A549 (cell line): ENCODE data around the gene ACYP1. TPM values are rescaled to one million over a fixed set of nuclear protein-coding genes. Genes with fewer than 3 reads are reported as not detected.
A peak's percentile ranks its signal among the peaks of the same experiment; 100 is the strongest.

Source experiments
- ATAC-seq, 2 experiments: fragments of 200-7000 bp in 1 of 2; fragments of >200 bp in 1 of 2; cut with Nextera tagmentation in 1 of 2; cut with Tn5 transposase in 1 of 2; 3 replicates each; pipeline versions ENCODE4 v1.8.0 to v1.9.1; 2018 to 2020; ENCODE audit warnings: mild to moderate bottlenecking in 1 of 2, moderate library complexity in 1 of 2
- CTCF ChIA-PET: fragments of 300-600 bp; sonication (Branson Sonifier 250); formaldehyde crosslinking; extraction: SDS; loops from one replicate; lab custom pipeline; 2021; ENCODE audit warnings: antibody characterized with exemption, inconsistent platforms; lab: Yijun Ruan, JAX
- POLR2A ChIA-PET: fragments of 350-600 bp; formaldehyde crosslinking; extraction: SDS; loops from one replicate; lab custom pipeline; 2021; ENCODE audit warnings: antibody characterized with exemption, inconsistent platforms; lab: Yijun Ruan, JAX
- DNase-seq, 2 experiments: peaks; one replicate each; pipeline versions ENCODE4 v3.0.0 to v3.0.0-alpha.2; 2011 to 2016; ENCODE audit warnings: low read depth in 1 of 2, low spot score in 1 of 2
- FAIRE-seq: peaks from 2 replicates; lab custom pipeline; 2011; peaks lifted over from hg19 to GRCh38; lab: Jason Lieb, UNC
- H3K27ac ChIP-seq, 2 experiments: fragments of >200 bp; sonication (Bioruptor Twin); formaldehyde crosslinking; 3 replicates each; pipeline ENCODE4 v1.5.1; 2016 to 2017
- H3K4me1 ChIP-seq: fragments of >200 bp; sonication (Bioruptor Twin); formaldehyde crosslinking; 3 replicates; pipeline ENCODE4 v1.6.1; 2016
- H3K4me2 ChIP-seq: fragments of >200 bp; sonication (Bioruptor Twin); formaldehyde crosslinking; 3 replicates; pipeline ENCODE4 v1.6.1; 2016
- H3K4me3 ChIP-seq: fragments of >200 bp; sonication (Bioruptor Twin); formaldehyde crosslinking; 3 replicates; pipeline ENCODE4 v1.5.1; 2016
- H3K9me3 ChIP-seq: fragments of >200 bp; sonication (Bioruptor Twin); formaldehyde crosslinking; 3 replicates; pipeline ENCODE4 v1.6.1; 2016
- CBX2 ChIP-seq: fragments of 200-600 bp; sonication (generic); IDR thresholded peaks from 2 replicates; pipeline ENCODE4 v1.6.1; 2016; ENCODE audit warnings: low read depth, mild to moderate bottlenecking, borderline replicate concordance
- EHF ChIP-seq: fragments of 250-450 bp; sonication (Bioruptor Pico); IDR thresholded peaks from 2 replicates; pipeline ENCODE4 v1.5.0; 2020; ENCODE audit warnings: mild to moderate bottlenecking
- EP300 ChIP-seq, 2 experiments: fragments of >200 bp; sonication (Bioruptor Twin); formaldehyde crosslinking; IDR thresholded peaks; 2 replicates in 1 of 2; 3 replicates in 1 of 2; pipeline ENCODE4 v1.6.1; 2016 to 2017
- GATA3 ChIP-seq: IDR thresholded peaks from 2 replicates; pipeline ENCODE4 v1.6.1; 2012; ENCODE audit warnings: borderline replicate concordance
- HMGXB4 ChIP-seq: fragments of 250-450 bp; sonication (Bioruptor Pico); IDR thresholded peaks from 2 replicates; pipeline ENCODE4 v1.5.0; 2021; ENCODE audit warnings: mild to moderate bottlenecking, moderate library complexity, borderline replicate concordance
- HOXA7 ChIP-seq: fragments of 250-450 bp; sonication (Bioruptor Pico); IDR thresholded peaks from 2 replicates; pipeline ENCODE4 v1.5.0; 2020; ENCODE audit warnings: mild to moderate bottlenecking, moderate library complexity
- JUN ChIP-seq, 2 experiments: fragments of >200 bp; sonication (Bioruptor Twin); formaldehyde crosslinking; IDR thresholded peaks; 2 replicates in 1 of 2; 3 replicates in 1 of 2; pipeline ENCODE4 v1.6.1; 2016 to 2017
- JUNB ChIP-seq: fragments of >200 bp; sonication (Bioruptor Twin); formaldehyde crosslinking; IDR thresholded peaks from 2 replicates; pipeline ENCODE4 v1.6.1; 2016
- MAFK ChIP-seq: fragments of 450-650 bp; IDR thresholded peaks from 2 replicates; pipeline ENCODE4 v1.6.1; 2014; ENCODE audit not compliant: partially characterized antibody
- MAX ChIP-seq: IDR thresholded peaks from 2 replicates; pipeline ENCODE4 v1.6.1; 2012
- MYC ChIP-seq: IDR thresholded peaks from 2 replicates; pipeline ENCODE4 v1.6.1; 2012; ENCODE audit warnings: mild to moderate bottlenecking, inconsistent platforms, low read length, improper control_type of control experiment, borderline replicate concordance
- NFE2L2 ChIP-seq: fragments of 150-350 bp; conservative IDR thresholded peaks from 2 replicates; pipeline ENCODE4 v1.6.1; 2014; ENCODE audit warnings: low read length
- PBX3 ChIP-seq: IDR thresholded peaks from 2 replicates; pipeline ENCODE4 v1.6.1; 2012
- PHF8 ChIP-seq: fragments of 200-600 bp; sonication (generic); IDR thresholded peaks from 2 replicates; pipeline ENCODE4 v1.6.1; 2016; ENCODE audit warnings: low read depth, mild to moderate bottlenecking, antibody characterized with exemption, moderate library complexity, borderline replicate concordance
- POLR2AphosphoS2 ChIP-seq: conservative IDR thresholded peaks from 2 replicates; pipeline ENCODE4 v1.6.1; 2012; ENCODE audit warnings: low read length, improper control_type of control experiment, inconsistent platforms
- RARB ChIP-seq: fragments of 250-450 bp; sonication (Bioruptor Pico); IDR thresholded peaks from 2 replicates; pipeline ENCODE4 v1.8.0; 2021; ENCODE audit warnings: mild to moderate bottlenecking, moderate library complexity
- ZFP36 ChIP-seq: fragments of 450-650 bp; IDR thresholded peaks from 2 replicates; pipeline ENCODE4 v1.6.1; 2014; ENCODE audit warnings: borderline replicate concordance; ENCODE audit not compliant: partially characterized antibody
- ZNF302 ChIP-seq: fragments of 250-450 bp; sonication (Bioruptor Pico); IDR thresholded peaks from 2 replicates; pipeline ENCODE4 v1.9.0; 2021; ENCODE audit warnings: inconsistent platforms, mild to moderate bottlenecking, moderate library complexity
- WGBS: methylation state at CpG from one replicate; pipeline ENCODE4 v1.1.6; 2017; ENCODE audit errors: missing lambda C conversion rate; 5-methylcytosine and 5-hydroxymethylcytosine counted together
- polyA plus RNA-seq, 4 experiments: library from polyadenylated mRNA; depleted of rRNA in 3 of 4; stranded (reverse); fragments of >200 nt; fragmentation: RNase III in 1 of 4; extraction: RNeasy Plus Mini Kit Qiagen cat#74134 plus additional on column Dnase treatment in 1 of 4; gene quantifications; 2 replicates in 3 of 4; 3 replicates in 1 of 4; pipeline ENCODE4 v1.2.3, GENCODE V29; 2011 to 2017
- TF ChIP-seq, protein P1 (sequence below): fragments of 200-600 bp; sonication (generic); IDR thresholded peaks from 2 replicates; pipeline ENCODE4 v1.6.1; 2016; ENCODE audit warnings: antibody characterized with exemption, mild to moderate bottlenecking, moderate library complexity

Gene ACYP1
- polyA plus RNA-seq, 2 of the 4 experiments (the other 2 are of a cell fraction): 34.3 to 36.7 TPM

- TF ChIP-seq GATA3: no peak
- TF ChIP-seq POLR2AphosphoS2: no peak
- no peak for TF ChIP-seq JUNB
- TF ChIP-seq MYC: no peak
- TF ChIP-seq EHF (CRISPR knock-in tag): no peak
- TF ChIP-seq PBX3: no peak
- TF ChIP-seq ZNF302: no peak
- no peak for TF ChIP-seq HOXA7
- TF ChIP-seq PHF8: no peak
- TF ChIP-seq, protein P1, sequence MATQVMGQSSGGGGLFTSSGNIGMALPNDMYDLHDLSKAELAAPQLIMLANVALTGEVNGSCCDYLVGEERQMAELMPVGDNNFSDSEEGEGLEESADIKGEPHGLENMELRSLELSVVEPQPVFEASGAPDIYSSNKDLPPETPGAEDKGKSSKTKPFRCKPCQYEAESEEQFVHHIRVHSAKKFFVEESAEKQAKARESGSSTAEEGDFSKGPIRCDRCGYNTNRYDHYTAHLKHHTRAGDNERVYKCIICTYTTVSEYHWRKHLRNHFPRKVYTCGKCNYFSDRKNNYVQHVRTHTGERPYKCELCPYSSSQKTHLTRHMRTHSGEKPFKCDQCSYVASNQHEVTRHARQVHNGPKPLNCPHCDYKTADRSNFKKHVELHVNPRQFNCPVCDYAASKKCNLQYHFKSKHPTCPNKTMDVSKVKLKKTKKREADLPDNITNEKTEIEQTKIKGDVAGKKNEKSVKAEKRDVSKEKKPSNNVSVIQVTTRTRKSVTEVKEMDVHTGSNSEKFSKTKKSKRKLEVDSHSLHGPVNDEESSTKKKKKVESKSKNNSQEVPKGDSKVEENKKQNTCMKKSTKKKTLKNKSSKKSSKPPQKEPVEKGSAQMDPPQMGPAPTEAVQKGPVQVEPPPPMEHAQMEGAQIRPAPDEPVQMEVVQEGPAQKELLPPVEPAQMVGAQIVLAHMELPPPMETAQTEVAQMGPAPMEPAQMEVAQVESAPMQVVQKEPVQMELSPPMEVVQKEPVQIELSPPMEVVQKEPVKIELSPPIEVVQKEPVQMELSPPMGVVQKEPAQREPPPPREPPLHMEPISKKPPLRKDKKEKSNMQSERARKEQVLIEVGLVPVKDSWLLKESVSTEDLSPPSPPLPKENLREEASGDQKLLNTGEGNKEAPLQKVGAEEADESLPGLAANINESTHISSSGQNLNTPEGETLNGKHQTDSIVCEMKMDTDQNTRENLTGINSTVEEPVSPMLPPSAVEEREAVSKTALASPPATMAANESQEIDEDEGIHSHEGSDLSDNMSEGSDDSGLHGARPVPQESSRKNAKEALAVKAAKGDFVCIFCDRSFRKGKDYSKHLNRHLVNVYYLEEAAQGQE: no peak
- no peak for TF ChIP-seq RARB (CRISPR knock-in tag)
- TF ChIP-seq HMGXB4 (CRISPR knock-in tag): no peak
- TF ChIP-seq CBX2: no peak
- TF ChIP-seq EP300 (IDR thresholded peaks at IDR 0.05): no peak
- TF ChIP-seq JUN (IDR thresholded peaks at IDR 0.05): no peak
- no peak for TF ChIP-seq ZFP36
- no peak for TF ChIP-seq MAX
- no peak for TF ChIP-seq NFE2L2
- Histone ChIP-seq H3K4me2 (peak overlapping the region; percentile 19; the same call in 2 of the 3 replicates), H3K4me3 (no peak overlapping the region), H3K27ac (no peak overlapping the region), H3K9me3 (no peaks in the 10 kb centered on the region), H3K4me1 (peaks cover 42% of the 10 kb centered on the region)
- DNase-seq (no peak), FAIRE-seq (no peak), ATAC-seq (no peak)
- CTCF ChIA-PET: interaction anchor here (1.4 to 1.6 kb wide), 2 partner anchors 11 to 102 kb away, joined by 3 to 6 read pairs; no protein-coding TSS in a partner anchor
- 57% methylated on average over 3 of the region's 3 CpGs for WGBS
- POLR2A ChIA-PET: no interaction called here
These were observed 16.9 kb downstream of the ACYP1 start for GRCh38 chr14:75046899-75047298.

DNA sequence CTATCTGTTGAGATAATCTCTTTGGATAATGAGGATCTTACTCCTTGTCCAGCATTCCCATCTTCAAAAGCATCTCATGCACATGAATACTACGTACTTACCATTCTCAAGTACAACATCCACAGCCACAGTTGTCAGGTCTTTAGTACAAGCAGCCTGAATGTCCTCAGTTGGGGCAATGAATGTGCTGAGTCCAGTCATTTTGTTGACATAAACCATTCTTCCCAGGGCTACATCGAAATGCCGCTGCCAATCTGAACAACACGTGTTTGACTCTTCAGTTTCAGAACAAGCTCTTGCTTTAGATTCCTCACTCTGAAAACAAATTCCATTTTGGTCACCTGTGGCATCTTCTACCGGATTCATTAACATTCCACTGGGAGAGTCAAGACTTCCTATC is 17.5 kb downstream of the ACYP1 start:
- CTCF ChIA-PET: interaction anchor here (1.4 to 1.6 kb wide), 2 partner anchors 10 to 101 kb away, joined by 3 to 6 read pairs; no protein-coding TSS in a partner anchor
- no peak overlapping the region for H3K27ac ChIP-seq
- WGBS: 93% methylated on average over 5 of the region's 5 CpGs
- H3K4me3 ChIP-seq: no peak overlapping the region
- POLR2A ChIA-PET: no interaction called here
- 0 out of 3 replicates have a peak overlapping the region, but pooled peaks have one; percentile 19 for H3K4me2 ChIP-seq
- DNase-seq: no peak
- TF ChIP-seq MAFK (peak; percentile 64), RARB (CRISPR knock-in tag) (no peak)
- peaks cover 48% of the 10 kb centered on the region for H3K4me1 ChIP-seq
- ATAC-seq: no peak
- no peak for FAIRE-seq
- no peaks in the 10 kb centered on the region for H3K9me3 ChIP-seq
